Colonic mucosa (tissue), 4 donors: Measurements from ENCODE around the gene RFX1. TPM values are rescaled to one million over a fixed set of nuclear protein-coding genes. Genes with fewer than 3 reads are reported as not detected.

Experiments
- DNase-seq: peaks from one replicate; pipeline ENCODE4 v3.0.0-alpha.2; 2020
- H3K27ac ChIP-seq: fragments of 200-600 bp; one replicate; pipeline ENCODE4 v1.8.0; 2021
- H3K27me3 ChIP-seq: fragments of 200-600 bp; one replicate; pipeline ENCODE4 v1.8.0; 2021
- H3K36me3 ChIP-seq: fragments of 200-600 bp; one replicate; pipeline ENCODE4 v1.8.0; 2021
- H3K4me1 ChIP-seq: fragments of 200-600 bp; one replicate; pipeline ENCODE4 v1.8.0; 2021; ENCODE audit warnings: mild to moderate bottlenecking
- H3K4me3 ChIP-seq: fragments of 200-600 bp; one replicate; pipeline ENCODE4 v1.8.0; 2021
- H3K9ac ChIP-seq, 2 donors: one replicate each; pipeline ENCODE4 v1.7.0; 2013; ENCODE audit warnings: control low read depth in 2 of 2, low read depth in 2 of 2, low read length in 2 of 2
- H3K9me3 ChIP-seq: fragments of 200-600 bp; one replicate; pipeline ENCODE4 v1.8.0; 2021
- CTCF ChIP-seq: fragments of 200-600 bp; IDR thresholded peaks from one replicate; pipeline ENCODE4 v1.8.0; 2022; ENCODE audit warnings: antibody characterized with exemption, mild to moderate bottlenecking
- intact Hi-C: fragments of 100-400 bp; cut with DNase I; formaldehyde crosslinking; loops from one replicate; pipeline ENCODE4 v1.14.1; 2022
- total RNA-seq, 2 donors: library from RNA; stranded (reverse); fragmentation: NEBNext Ultra II Directional in 1 of 2; extraction: Animal tissue kit (Norgen Biotek cat#: 25700) in 1 of 2; gene quantifications; one replicate each; pipeline ENCODE4 v1.2.1, GENCODE V29; 2021
- donor health status: healthy.
- donor health status: DM: no; HTN: no; CAD: no.
- donor health status: DM: no; HTN: no; CAD: no.

RFX1 gene
- total RNA-seq, 2 donors from 2014 or later, result 13.1 to 20.9 TPM

GRCh38 chr19:13985771-13986347, 20.3 kb downstream of the RFX1 start:
- no peaks in the 10 kb centered on the region for H3K27me3 ChIP-seq
- H3K36me3 ChIP-seq, result no peaks in the 10 kb centered on the region
- peak overlapping the region; percentile 65 for H3K27ac ChIP-seq
- peak overlapping the region; percentile 56 to 61 for H3K9ac ChIP-seq
- no peaks in the 10 kb centered on the region for H3K4me1 ChIP-seq
- intact Hi-C loops, result no loop called here
- no peak for TF ChIP-seq CTCF
- no peak for DNase-seq
- H3K9me3 ChIP-seq, result no peaks in the 10 kb centered on the region
- H3K4me3 ChIP-seq, result no peak overlapping the region

DNA sequence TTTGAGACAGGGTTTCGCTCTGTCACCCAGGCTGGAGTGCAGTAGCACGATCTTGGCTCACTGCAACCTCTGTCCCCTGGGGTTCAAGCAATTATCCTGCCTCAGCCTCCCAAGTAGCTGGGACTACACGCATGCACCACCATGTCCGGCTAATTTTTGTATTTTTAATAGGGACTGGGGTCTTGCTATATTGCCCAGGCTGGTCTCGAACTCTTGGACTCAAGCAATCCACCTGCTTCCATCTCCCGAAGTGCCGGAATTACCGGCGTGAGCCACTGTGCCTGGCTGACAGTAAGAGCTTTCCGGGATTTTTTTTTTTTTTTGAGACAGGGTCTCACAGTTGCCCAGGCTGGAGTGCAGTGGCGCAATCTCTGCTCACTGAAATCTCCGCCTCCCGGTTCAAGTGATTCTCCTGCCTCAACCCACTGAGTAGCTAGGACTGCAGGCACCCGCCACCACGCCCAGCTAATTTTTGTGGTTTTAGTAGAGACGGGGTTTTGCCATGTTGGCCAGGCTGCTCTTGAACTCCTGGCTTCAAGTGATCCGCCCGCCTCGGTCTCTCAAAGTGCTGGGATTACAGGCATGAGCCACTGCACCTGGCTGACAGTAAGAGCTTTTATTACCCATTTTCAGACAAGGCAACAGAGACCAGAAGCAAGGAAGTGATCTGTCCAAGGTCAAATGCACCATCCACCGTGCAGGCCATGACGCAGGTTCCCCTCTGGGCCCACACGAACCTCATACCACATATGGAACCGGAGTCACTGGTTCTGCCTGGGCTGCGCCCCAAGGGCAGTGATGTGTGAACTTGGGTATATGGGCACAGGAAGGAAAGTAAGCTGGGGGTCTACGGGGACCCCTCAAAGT, 21.0 kb downstream of the RFX1 start:
- Histone ChIP-seq H3K9me3 (no peaks in the 10 kb centered on the region), H3K4me3 (no peak overlapping the region), H3K36me3 (no peaks in the 10 kb centered on the region), H3K27me3 (no peaks in the 10 kb centered on the region), H3K9ac (no peak overlapping the region), H3K4me1 (no peaks in the 10 kb centered on the region), H3K27ac (no peak overlapping the region)
- no peak for TF ChIP-seq CTCF
- no peak for DNase-seq
- intact Hi-C loops, result no loop called here

DNA sequence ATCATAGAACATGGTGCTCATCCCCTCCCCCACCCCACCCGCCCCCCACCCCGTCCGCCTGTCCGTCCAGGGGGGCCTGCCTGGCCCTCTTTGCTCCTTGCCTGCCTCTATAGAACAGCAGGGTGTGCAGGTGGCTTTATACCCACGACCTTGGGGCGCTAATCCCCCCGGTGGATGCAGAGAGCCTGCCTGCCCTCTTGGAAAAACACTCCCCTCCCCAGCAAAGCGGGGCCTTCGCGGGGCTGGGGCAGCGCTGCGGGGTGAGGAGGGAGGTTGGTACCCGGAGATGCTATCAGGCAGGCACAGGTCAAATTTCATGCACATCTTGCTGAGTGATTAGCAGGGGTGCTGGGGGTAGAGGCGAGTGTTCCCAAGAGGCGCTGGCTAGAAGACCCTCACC, 21.9 kb downstream of the RFX1 start:
- intact Hi-C loops, result no loop called here
- Histone ChIP-seq H3K27ac (no peak overlapping the region), H3K9me3 (no peaks in the 10 kb centered on the region), H3K27me3 (no peaks in the 10 kb centered on the region), H3K4me3 (no peak overlapping the region), H3K36me3 (no peaks in the 10 kb centered on the region), H3K9ac (no peak overlapping the region), H3K4me1 (peaks cover 4% of the 10 kb centered on the region)
- DNase-seq, result no peak
- TF ChIP-seq CTCF, result no peak

GRCh38 chr19:13983213-13983889, 22.8 kb downstream of the RFX1 start:
- H3K4me3 ChIP-seq, result no peak overlapping the region
- no peak for DNase-seq
- no peak for TF ChIP-seq CTCF
- H3K27ac ChIP-seq, result no peak overlapping the region
- H3K9ac ChIP-seq, result no peak overlapping the region
- no peaks in the 10 kb centered on the region for H3K36me3 ChIP-seq
- no peaks in the 10 kb centered on the region for H3K27me3 ChIP-seq
- intact Hi-C loops, result no loop called here
- H3K9me3 ChIP-seq, result no peaks in the 10 kb centered on the region
- peaks cover 7% of the 10 kb centered on the region for H3K4me1 ChIP-seq

GRCh38 chr19:13982773-13983172, 23.3 kb downstream of the RFX1 start:
- H3K27ac ChIP-seq, result no peak overlapping the region

More at GRCh38 chr19:13982773-13983172, 23.3 kb downstream of the RFX1 start:
- H3K4me3 ChIP-seq, result no peak overlapping the region
- H3K9ac ChIP-seq, result no peak overlapping the region
- TF ChIP-seq CTCF, result no peak
- H3K9me3 ChIP-seq, result no peaks in the 10 kb centered on the region
- intact Hi-C loops, result no loop called here
- no peaks in the 10 kb centered on the region for H3K36me3 ChIP-seq
- H3K4me1 ChIP-seq, result peaks cover 7% of the 10 kb centered on the region
- H3K27me3 ChIP-seq, result no peaks in the 10 kb centered on the region
- no peak for DNase-seq
